GM19351 (cell line): ENCODE measurements around the gene ZFPL1.
A peak's percentile ranks its signal among the peaks of the same experiment; 100 is the strongest.

Experiments used
- ATAC-seq: cut with Tn5 transposase; IDR thresholded peaks from one replicate; pipeline ENCODE4 v1.9.1; 2021; ENCODE audit warnings: mild to moderate bottlenecking, moderate library complexity; ENCODE audit not compliant: unreplicated experiment

The ZFPL1 gene

DNA sequence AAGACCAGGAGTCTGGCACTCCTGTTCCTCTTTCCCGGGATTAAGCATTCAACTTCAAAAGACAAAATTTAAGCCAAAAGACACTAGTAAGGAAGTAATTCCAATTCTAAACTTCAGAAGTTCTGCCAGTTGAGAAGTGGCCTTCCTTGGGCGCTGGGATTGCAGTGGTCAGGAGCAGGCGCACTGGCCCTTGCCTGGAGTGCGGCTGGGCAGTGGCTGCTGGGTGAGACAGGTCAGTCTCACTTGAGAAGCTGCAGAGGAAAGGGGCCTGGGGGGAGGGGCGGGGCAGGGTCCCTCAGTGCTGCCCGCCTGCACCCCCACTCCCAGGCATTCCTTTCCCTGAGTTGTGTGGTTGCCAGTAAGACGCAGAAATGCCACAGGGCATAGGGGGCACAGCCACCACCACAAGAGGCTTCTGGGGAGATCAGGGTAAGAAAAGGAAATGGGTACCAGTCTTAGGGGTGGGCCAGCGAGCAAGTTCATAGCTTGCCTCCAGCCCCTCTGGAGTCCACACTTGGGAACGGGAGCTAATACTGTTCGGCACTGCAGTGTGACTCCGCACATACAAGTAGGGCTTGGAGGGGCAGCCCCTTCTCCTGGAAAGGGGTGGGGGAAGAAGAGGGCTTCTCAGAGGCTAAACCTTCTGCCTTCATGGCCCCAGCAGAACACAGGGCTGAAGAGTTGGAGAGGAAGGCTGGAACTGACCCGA is 43.6 kb downstream of the ZFPL1 start:
- no peak for ATAC-seq

DNA sequence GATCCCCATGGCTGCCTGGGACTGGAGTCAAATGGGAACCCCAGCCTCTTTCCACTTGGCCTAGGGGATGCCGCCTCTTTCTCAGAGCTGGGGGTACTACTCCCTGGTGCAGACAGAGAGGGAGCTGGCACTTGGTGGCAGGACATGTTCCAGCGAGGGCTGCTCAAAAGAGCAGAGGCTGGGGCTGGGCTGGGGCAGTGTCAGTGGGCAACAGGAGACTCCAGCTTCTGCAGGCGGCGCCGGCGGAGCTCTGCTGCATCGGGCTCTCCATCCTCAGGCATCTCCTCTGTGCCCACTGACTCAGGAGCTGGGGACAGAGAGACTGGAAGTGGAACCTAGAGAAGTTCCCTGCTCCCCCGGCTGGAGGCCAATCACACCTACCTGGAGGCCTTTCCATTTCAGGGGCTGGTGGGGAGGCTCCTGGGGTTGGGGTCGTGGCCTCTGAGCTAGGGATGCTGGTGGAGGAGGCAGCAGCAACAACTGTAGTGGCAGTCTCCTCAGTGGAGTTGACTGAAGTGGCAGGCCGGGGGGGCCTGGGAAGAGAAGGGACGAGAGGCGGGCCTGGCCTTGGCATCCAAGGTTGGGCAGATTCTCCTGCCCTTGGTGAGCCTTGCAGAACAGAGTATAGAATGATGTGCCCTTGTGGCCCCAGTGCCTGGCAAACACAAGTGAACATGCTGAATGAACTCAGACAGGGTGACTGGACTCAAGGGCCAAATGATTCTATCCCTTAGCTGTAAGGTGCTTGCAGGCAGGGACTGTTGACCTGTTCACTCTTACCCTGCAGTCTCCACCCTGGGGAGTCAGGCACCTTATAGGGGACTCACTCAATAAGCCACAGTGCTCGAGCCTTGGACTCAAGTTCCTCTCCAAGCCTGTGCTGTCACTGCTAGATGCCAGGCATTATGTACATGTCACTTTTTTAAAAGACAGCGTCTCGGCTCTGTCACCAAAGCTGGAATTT is 44.4 kb downstream of the ZFPL1 start:
- no peak for ATAC-seq

DNA sequence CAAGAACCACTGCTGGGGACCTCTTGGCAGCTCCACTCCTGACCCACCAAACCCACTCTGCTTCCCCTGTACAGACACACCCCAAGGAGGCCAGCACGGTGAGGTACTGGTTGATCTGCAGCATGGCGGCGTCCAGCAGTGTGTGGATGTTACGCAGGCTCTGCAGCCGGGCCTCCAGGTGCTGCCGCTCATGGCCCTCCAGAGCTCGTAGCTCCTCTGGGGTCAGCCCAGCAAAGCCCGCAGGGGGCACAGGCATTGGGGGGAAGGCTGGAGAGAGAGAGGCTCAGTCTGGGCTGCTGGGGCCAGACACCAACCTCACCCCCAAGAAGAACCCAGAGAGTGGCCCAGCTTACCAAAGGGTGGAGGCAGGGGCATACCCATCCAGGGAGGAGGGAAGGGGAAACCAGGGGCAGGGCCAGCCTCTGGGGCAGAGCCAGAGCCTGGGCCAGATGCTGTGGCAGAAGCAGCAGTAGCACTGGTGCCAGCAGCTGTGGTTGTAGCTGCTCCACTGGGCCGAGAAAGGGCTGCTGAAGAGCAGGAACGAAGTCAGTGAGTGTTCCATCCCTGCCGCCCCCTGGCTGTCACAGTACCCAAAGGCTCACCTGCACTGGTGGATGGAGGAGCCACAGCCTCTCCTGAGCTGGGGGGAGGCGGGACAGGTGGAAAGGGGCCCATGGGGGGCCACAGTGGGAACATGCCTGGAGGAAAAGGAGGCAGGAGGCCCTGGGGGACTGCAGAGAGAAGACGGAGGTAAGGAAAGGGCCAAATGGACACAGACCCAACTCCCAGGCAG is 45.8 kb downstream of the ZFPL1 start:
- ATAC-seq, result no peak

DNA sequence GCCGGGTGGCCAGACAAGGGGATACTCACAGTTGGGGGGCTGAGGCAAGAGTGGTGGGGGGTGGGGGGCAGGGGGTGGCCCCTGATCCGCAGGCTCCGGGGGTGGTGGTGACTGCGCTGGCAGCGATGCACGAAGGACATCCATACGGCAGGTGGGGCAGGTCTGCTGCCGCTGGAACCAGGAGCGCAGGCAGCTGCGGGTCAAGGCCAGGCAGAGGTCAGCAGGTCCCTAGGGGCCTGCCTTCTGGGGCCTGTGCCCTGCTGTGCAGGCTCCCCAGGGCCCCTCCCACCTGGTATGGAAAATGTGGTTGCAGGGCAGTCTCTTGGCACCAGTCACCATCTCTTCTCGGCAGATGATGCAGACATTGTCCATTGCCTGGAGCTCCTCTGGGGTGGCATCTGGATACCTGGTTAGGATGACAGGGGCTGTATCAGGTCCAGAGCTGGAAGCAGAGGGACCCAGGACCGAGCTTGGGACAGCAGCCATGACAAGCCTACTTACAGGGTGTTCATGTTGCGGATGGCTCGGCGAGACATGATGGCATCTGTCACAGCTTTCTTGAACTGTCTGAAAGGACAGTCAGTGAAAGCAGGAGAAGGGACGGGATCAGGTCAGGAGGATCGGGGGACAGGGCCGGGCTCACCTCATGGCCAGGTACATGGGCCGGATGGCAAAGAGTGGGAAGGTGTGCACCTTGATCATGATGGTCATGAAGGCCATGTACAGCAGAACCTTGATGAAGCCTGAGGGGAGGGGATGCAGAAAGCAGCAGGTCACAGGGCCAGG is 46.8 kb downstream of the ZFPL1 start:
- ATAC-seq, result no peak

DNA sequence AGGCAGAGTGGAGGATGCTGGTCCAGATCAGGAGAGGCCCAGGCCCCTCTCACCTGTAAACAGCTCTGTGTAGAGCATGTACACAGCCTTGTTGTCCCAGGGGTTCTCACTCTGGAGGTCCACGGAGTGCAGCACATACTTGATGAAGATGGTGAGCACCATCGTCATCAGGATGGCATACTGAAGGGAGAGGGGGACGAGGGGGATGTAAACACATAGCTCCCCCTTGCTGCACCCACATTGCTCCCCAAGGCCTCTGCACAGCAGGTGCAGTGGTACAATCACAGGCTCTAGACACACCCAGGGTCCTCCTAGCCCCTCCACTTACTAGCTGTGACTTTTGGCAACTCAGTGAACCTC is 47.4 kb downstream of the ZFPL1 start:
- ATAC-seq, result no peak

DNA sequence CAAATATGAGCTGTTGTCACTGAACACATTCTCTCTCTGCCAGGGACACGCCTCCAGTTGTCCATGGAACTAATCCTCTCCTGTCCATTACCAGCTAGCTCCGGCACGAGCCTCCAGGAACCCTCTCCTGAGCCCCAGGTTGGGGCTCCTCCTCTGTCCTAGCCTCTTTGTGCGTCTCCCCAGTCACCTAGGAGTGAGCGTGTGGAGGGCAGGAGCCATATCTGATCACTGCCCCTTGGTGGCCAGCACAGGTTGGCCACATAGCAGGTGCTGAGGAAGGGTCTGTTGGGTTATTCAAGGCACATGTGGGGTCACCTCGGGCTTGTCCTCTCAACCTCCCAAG is 47.8 kb downstream of the ZFPL1 start:
- ATAC-seq, result no peak

DNA sequence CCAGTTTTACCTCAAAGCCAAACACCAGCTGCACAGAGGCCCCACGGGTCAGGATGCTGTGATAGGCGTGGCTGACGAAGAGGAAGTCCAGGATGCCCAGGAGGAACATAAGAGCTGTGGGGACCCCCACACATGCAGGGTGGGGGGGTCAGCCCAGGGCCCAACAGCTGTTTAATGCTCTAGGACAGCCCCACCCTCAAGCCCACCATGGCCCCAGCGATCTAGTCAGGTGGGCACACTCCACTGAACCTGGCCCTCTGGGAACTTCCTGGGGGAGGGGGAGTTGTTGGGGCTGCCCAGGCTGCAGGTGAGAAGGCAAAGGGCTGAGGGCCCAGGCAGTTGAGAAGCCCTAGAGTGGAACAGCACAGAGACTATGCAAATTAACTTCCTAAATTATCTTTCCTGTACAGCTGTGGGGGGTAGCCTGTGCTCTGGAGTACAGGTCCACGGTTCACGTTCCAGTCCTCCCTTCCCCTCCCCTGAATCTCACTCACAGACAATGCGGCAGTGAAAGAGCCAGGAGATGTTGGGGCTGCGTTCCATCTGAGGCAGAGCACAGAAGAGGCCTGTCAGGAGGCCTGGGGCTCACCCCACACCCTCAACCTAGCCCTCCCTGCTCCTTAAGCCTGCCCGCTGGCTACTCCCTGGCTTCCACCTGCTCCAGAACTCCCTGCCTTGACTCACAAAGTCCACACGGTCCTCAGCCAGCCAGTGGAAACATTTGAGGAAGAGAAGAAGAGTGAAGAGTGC is 48.4 kb downstream of the ZFPL1 start:
- peak; percentile 30 for ATAC-seq

DNA sequence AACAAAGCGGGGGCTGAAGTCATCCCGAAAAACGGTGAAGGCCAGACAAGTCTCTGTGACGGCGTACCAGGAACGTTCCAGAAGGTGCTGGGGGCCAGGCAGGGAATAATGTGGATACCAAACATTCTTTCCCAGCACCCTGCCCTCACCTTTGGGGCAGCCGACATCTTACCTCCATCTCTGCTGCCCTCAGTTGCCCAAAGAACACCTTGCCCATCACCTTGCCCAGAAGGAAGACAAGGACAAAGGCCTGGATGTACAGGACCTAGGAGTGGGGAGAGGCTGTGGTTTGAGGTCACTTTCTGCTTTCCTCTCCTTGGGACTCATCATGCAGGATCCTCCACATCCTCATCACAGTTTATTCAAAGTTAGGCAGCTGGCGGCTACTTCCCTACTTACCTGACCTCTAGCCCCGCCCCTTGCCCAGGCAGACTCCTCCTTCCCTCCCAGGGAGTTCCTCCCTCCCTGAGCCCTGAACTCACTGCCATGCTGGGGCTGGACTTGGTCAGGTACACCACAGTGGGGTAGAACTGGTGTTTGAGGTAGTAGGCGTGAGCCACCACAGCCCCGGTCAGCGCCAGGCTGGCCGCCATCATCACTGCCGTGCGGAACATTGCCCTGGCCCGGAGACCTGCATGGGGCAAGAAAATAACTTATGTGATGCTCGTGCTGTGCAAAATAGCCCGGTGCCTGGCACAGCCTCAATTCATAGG is 49.1 kb downstream of the ZFPL1 start:
- ATAC-seq, result no peak

DNA sequence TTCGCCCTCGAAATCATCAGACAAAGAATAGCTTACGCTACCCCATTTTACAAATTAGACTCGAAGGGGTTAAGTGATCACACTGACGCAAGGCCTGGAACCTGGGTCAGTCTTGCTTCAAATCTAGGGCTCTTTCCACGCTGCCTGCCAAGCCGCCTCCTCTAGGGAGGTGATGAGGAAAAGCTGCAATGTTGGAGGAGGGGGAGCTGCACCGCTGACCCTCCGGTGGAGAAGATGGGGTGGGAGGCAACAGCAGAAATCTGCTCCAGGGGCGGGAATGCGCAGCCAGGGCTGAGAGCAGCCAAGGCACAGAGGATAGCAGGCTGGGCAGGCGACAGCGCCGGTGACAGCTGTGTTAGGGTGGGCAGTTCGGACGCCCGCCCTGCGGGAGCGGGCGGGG is 49.7 kb downstream of the ZFPL1 start:
- ATAC-seq, result no peak

DNA sequence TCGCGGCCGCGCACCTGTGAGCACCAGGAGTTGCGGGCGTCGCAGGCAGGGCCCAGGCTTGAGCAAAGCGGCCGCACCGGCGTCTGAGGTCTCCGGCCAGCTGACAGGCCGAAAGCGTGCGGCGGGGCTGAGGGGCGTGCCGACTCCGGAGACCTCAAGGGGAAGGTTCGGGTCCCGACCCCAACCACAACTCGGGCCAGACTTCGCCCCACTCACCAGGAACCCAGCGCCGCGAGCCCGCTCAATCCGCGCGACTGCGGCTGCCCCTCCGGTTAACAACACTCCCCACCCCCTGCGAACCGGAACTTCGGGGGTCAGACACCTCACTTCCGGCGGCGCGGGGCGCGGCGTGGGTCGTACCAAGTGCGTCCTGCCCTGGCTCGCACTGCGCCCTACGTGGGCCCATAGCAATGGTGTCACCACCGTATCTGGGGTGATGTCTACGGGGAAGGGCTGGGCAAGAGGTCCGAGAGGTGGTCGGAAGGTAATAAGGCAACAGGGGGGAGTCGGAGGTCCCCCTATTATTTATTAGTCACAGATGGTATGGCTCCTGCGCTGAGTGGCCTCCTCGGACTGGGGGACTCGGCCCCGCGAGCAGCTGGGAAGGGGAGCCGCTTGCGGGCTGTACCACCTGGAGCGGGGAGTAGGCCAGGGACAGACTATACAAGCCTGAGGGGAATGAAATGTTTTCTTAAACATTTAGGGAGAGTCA is 50.4 kb downstream of the ZFPL1 start, which contains the start of gene SYVN1:
TSS of gene SYVN1 (minus strand) at position 280 of the 712 bp plus-strand sequence. CDS start 918 bp downstream, outside the sequence.
- peak; percentile 56 for ATAC-seq

DNA sequence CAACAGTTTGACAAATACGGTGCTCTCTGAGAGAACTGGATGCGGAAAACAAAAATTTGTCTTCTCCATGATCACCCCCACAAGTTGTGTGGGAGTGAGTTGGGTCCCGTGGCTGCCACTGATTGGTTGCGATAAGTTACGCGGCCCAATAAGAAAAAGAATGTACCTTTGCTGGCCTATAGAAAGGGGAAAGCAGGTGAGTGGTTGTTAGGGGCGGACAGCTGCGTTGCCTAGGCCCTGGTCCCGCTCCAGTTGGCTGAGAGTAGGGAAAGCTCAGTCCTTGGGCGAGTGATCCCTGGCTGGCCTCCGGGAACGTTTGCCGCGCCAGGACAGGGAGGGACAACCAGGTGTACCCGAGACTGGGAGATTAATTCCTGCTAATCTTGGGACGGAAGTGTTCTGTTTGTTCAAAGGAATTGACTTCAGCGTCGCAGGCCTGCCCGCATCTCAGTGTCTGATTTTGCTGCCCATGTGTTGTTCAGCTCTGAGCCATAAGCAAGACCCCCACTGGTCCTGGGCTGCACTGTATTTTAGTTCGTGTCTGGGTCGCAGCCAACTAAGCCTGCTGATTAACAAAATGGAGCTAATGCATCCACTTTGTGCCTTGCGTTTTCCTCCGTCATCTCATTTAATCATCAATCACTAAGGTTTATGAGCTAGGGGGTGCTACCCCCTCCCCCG is 51.1 kb downstream of the ZFPL1 start:
- ATAC-seq, result peak; percentile 72

DNA sequence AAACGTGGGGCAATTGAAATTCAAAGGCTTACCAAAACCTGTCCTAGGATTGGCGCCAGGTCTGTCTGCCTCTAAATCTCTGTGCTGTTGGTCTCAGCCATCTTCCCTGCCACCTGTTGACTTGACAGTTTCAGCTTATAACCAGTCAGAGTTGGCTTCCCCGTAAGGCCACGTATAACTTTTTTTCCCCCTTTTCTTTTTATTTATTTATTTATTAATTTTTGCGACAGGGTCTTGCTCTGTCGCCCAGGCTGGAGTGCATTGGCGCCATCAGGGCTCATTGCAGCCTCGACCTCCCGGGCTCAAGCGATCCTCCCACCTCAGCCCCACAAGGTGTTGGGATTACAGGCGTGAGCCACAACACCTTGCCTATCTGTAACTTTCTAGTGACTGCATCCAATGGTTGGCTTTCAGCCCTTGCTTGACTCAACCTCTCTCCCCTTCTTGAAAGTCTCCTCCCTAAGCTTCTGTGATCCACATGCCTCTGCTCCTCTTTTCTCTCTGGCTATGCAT is 51.7 kb downstream of the ZFPL1 start:
- ATAC-seq, result no peak

DNA sequence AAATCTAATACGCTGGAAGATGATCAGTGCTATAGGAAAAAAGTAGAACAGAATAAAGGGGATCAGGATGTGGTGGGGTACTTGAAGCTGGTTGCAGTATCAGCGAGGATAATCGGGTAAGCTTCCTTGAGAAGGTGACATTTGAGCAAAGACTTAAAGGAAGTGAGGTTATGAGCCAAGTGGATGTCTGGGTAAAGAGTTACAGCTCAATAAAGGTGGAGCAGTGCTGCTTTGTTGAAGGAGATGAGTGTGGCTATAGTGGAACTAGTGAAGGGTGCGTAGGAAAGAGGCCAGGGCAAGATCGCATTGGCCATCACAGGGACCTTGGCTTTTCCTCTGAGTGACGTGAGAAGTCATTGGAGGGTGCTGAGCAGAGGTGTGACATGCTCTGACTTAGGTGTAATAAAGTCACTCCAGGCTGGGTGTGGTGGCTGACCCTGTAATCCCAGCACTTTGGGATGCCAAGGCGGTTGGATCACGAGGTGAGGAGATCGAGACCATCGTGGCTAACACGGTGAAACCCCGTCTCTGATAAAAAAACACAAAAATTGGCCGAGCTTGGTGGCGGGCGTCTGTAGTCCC is 52.6 kb downstream of the ZFPL1 start:
- ATAC-seq, result no peak
